Gastrocnemius medialis (tissue), 4 donors: Measurements from ENCODE around the gene C16orf87.

Source experiments
- POLR2A ChIP-seq, 2 donors: fragments of 450-650 bp; IDR thresholded peaks; one replicate each; pipeline ENCODE4 v1.6.1; 2017; ENCODE audit warnings: antibody characterized with exemption in 2 of 2, mild to moderate bottlenecking in 2 of 2, moderate library complexity in 2 of 2
- TF ChIP-seq, protein P1 (sequence below), 5 experiments: fragments of 450-650 bp in 3 of 5; fragments of 200-600 bp in 2 of 5; sonication (generic) in 2 of 5; IDR thresholded peaks in 4 of 5; conservative IDR thresholded peaks in 1 of 5; 1 replicate in 4 of 5; 2 replicates in 1 of 5; pipeline ENCODE4 v1.5.1; 2016 to 2019; ENCODE audit warnings: antibody characterized with exemption in 5 of 5, mild to moderate bottlenecking in 3 of 5, moderate library complexity in 3 of 5

DNA sequence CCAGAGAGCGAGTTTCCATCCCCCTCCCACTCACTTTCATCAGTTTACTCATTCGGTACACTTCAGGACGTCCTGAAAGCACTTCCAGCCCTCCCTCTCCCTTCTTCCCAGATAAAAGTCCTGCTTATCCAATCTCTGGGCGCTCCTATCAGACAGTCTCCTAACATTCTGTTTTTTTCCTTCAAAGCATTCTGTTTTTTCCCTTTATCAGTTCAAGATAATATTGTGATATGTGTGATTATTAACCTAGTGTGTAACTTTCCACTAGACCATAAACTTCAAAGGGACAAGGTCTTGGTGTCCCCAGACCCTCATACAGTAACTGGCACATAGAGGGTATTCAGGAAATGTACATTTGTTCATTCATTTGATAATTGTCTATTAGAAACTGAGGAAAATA lies 24.4 kb upstream of the C16orf87 start:
- TF ChIP-seq POLR2A (IDR thresholded peaks at IDR 0.05) = no peak
- TF ChIP-seq, protein P1, sequence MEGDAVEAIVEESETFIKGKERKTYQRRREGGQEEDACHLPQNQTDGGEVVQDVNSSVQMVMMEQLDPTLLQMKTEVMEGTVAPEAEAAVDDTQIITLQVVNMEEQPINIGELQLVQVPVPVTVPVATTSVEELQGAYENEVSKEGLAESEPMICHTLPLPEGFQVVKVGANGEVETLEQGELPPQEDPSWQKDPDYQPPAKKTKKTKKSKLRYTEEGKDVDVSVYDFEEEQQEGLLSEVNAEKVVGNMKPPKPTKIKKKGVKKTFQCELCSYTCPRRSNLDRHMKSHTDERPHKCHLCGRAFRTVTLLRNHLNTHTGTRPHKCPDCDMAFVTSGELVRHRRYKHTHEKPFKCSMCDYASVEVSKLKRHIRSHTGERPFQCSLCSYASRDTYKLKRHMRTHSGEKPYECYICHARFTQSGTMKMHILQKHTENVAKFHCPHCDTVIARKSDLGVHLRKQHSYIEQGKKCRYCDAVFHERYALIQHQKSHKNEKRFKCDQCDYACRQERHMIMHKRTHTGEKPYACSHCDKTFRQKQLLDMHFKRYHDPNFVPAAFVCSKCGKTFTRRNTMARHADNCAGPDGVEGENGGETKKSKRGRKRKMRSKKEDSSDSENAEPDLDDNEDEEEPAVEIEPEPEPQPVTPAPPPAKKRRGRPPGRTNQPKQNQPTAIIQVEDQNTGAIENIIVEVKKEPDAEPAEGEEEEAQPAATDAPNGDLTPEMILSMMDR (IDR thresholded peaks at IDR 0.05 in 4 of 5, conservative IDR thresholded peaks at IDR 0.05 in 1 of 5) = no peak
